Osteoblast (primary cell): ENCODE measurements around the gene SH3RF2. TPM values are rescaled to one million over a fixed set of nuclear protein-coding genes. Genes with fewer than 3 reads are reported as not detected.

Experiments used
- DNase-seq: peaks from one replicate; pipeline ENCODE4 v3.0.0; 2011; ENCODE audit warnings: low spot score, mixed read lengths; ENCODE audit not compliant: insufficient read length; ENCODE audit errors: missing footprints
- H2AFZ ChIP-seq: 2 replicates; pipeline ENCODE4 v1.6.0; 2011; ENCODE audit warnings: mild to moderate bottlenecking, low read length
- H3K27ac ChIP-seq: 2 replicates; pipeline ENCODE4 v1.5.1; 2011; ENCODE audit warnings: mild to moderate bottlenecking, low read depth, low read length, moderate library complexity
- H3K27me3 ChIP-seq: 2 replicates; pipeline ENCODE4 v1.6.0; 2012; ENCODE audit warnings: mild to moderate bottlenecking, control low read depth, inconsistent platforms, low read length, moderate library complexity; ENCODE audit not compliant: insufficient read depth
- H3K36me3 ChIP-seq: 2 replicates; pipeline ENCODE4 v1.5.1; 2011; ENCODE audit warnings: mild to moderate bottlenecking, low read length, control low read depth, moderate library complexity; ENCODE audit not compliant: insufficient read depth
- H3K4me1 ChIP-seq: 2 replicates; pipeline ENCODE4 v1.5.1; 2011; ENCODE audit warnings: mild to moderate bottlenecking, low read length, control low read depth, moderate library complexity; ENCODE audit not compliant: insufficient read depth
- H3K4me2 ChIP-seq: 2 replicates; pipeline ENCODE4 v1.6.0; 2011; ENCODE audit warnings: mild to moderate bottlenecking, low read length; ENCODE audit not compliant: insufficient read depth
- H3K4me3 ChIP-seq: fragments of 200-600 bp; sonication (generic); 3 replicates; pipeline ENCODE4 v1.5.1; 2012; ENCODE audit warnings: mild to moderate bottlenecking, low read length, inconsistent platforms; ENCODE audit not compliant: insufficient read depth
- H3K79me2 ChIP-seq: 2 replicates; pipeline ENCODE4 v1.6.0; 2012; ENCODE audit warnings: mild to moderate bottlenecking, low read length, control low read depth, inconsistent platforms; ENCODE audit not compliant: insufficient read depth
- H3K9me3 ChIP-seq: 2 replicates; pipeline ENCODE4 v1.5.1; 2011; ENCODE audit warnings: low read depth, low read length, control low read depth
- H4K20me1 ChIP-seq: 2 replicates; pipeline ENCODE4 v1.6.0; 2012; ENCODE audit warnings: mild to moderate bottlenecking, low read length, control low read depth; ENCODE audit not compliant: insufficient read depth
- total RNA-seq: library from RNA; depleted of rRNA; stranded (reverse); fragments of >200 nt; gene quantifications from 2 replicates; pipeline ENCODE4 v1.2.3, GENCODE V29; 2012
- TF ChIP-seq, protein P1 (sequence below): IDR thresholded peaks from 2 replicates; pipeline ENCODE4 v1.5.1; 2011; ENCODE audit warnings: mild to moderate bottlenecking, low read depth, low read length, moderate library complexity; ENCODE audit errors: extremely low read depth

Gene SH3RF2
- total RNA-seq, 1 donor = 4.0 TPM

DNA sequence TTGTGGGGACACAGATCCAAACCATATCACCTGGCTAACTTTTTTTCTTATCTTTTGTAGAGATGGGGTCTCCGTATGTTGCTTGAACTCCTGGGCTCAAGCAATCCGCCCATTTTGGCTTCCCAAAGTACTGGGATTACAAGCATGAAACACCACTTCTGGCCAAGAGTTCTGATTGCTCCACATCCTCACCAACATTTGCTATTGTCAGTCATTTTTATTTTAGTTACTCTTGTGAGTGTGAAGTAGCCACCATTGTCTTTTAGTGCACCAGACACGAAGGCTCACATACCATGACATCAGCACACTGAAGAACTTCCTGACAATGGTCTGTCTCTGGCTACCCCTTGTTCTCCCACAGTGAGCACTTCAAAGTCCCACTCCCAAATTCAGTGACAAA is 151.7 kb downstream of the SH3RF2 start:
- TF ChIP-seq, protein P1, sequence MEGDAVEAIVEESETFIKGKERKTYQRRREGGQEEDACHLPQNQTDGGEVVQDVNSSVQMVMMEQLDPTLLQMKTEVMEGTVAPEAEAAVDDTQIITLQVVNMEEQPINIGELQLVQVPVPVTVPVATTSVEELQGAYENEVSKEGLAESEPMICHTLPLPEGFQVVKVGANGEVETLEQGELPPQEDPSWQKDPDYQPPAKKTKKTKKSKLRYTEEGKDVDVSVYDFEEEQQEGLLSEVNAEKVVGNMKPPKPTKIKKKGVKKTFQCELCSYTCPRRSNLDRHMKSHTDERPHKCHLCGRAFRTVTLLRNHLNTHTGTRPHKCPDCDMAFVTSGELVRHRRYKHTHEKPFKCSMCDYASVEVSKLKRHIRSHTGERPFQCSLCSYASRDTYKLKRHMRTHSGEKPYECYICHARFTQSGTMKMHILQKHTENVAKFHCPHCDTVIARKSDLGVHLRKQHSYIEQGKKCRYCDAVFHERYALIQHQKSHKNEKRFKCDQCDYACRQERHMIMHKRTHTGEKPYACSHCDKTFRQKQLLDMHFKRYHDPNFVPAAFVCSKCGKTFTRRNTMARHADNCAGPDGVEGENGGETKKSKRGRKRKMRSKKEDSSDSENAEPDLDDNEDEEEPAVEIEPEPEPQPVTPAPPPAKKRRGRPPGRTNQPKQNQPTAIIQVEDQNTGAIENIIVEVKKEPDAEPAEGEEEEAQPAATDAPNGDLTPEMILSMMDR = no peak
- Histone ChIP-seq H3K27ac (no peak overlapping the region), H3K4me1 (no peaks in the 10 kb centered on the region)

DNA sequence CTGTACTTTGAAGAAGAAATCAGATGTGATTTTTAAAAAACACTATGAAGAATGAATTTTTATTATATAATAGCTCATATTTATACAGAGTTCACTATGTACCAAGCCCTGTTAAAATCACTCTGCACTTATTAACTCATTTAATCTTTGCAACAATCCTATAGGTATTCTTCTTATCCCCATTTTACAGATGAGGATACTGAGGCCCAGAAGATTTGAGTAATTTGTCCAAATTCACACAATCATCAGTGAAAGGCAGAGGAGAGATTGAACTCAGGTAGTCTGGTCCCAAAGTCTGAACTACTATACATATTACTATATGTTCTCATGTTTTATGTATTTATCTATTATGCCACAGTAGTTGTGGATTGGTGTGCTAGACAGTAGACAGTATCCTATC is 152.9 kb downstream of the SH3RF2 start:
- H3K4me2 ChIP-seq = no peak overlapping the region
- no peaks in the 10 kb centered on the region for H3K79me2 ChIP-seq
- no peaks in the 10 kb centered on the region for H3K4me1 ChIP-seq
- no peaks in the 10 kb centered on the region for H3K27me3 ChIP-seq
- no peaks in the 10 kb centered on the region for H3K36me3 ChIP-seq
- TF ChIP-seq, protein P1 = no peak
- H3K9me3 ChIP-seq = no peaks in the 10 kb centered on the region
- no peak overlapping the region for H3K4me3 ChIP-seq
- H4K20me1 ChIP-seq = no peaks in the 10 kb centered on the region
- no peak overlapping the region for H2AFZ ChIP-seq
- H3K27ac ChIP-seq = no peak overlapping the region
- no peak for DNase-seq

More for the DNA sequence above, 151.7 kb downstream of the SH3RF2 start:
- Histone ChIP-seq H3K4me3 (no peak overlapping the region), H3K27me3 (no peaks in the 10 kb centered on the region), H4K20me1 (no peaks in the 10 kb centered on the region), H3K9me3 (no peaks in the 10 kb centered on the region), H3K36me3 (no peaks in the 10 kb centered on the region), H2AFZ (no peak overlapping the region), H3K79me2 (no peaks in the 10 kb centered on the region), H3K4me2 (no peak overlapping the region)
- DNase-seq = no peak

DNA sequence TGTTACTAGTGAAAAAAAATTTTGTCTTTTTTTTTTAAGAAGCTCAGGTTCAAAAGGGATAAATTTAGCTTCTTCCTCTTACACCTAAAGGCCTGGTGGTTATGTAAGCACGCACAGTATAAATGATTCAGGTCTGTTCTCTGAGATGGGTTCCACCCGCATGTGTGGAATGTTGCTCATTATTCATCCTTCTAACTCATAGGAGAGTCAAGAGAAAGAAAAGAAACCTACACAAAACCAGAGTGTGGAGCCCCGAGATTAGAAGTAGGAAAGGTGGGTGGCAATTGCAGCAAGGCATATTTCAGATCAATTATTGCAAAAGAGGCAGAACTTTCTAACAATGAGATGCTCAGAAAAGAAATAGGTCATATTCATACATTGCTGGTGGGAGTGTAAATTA is 155.5 kb downstream of the SH3RF2 start:
- H3K27ac ChIP-seq = no peak overlapping the region
- no peak for DNase-seq
- H3K4me1 ChIP-seq = no peaks in the 10 kb centered on the region
- H3K9me3 ChIP-seq = no peaks in the 10 kb centered on the region
- H3K36me3 ChIP-seq = no peaks in the 10 kb centered on the region
- no peaks in the 10 kb centered on the region for H3K27me3 ChIP-seq
- H2AFZ ChIP-seq = no peak overlapping the region
- H3K79me2 ChIP-seq = no peaks in the 10 kb centered on the region
- no peak overlapping the region for H3K4me3 ChIP-seq
- no peak overlapping the region for H3K4me2 ChIP-seq
- TF ChIP-seq, protein P1 = no peak
- H4K20me1 ChIP-seq = no peaks in the 10 kb centered on the region

DNA sequence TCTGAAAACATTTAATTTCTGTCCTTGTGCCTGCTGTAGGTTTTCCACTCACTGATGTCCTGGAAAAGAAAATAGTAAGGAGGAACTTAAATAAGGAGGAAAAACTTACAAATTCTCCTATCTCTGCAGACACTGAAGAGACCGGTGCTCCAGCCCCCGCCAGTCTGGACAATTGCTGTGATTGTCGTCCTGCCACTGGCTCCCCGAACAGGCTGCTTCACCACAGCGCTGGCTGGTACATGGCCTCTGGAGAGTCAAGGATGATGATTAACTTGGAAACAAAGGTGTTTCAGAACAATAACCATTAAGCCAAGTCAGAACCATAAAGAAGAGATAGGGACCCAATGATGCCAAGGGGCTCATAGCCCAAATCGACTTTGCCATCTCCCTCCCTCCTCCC is 161.7 kb downstream of the SH3RF2 start:
- TF ChIP-seq, protein P1 = no peak
- no peak for DNase-seq
- H3K4me3 ChIP-seq = no peak overlapping the region

More for the DNA sequence above, 161.7 kb downstream of the SH3RF2 start:
- no peak overlapping the region for H2AFZ ChIP-seq
- no peaks in the 10 kb centered on the region for H4K20me1 ChIP-seq
- no peaks in the 10 kb centered on the region for H3K9me3 ChIP-seq
- H3K27ac ChIP-seq = no peak overlapping the region
- no peaks in the 10 kb centered on the region for H3K36me3 ChIP-seq
- H3K4me2 ChIP-seq = no peak overlapping the region
- H3K79me2 ChIP-seq = no peaks in the 10 kb centered on the region
- no peaks in the 10 kb centered on the region for H3K4me1 ChIP-seq
- no peaks in the 10 kb centered on the region for H3K27me3 ChIP-seq
